Measurements from ENCODE around the gene KRTAP5-3. TPM values are rescaled to one million over a fixed set of nuclear protein-coding genes. Genes with fewer than 3 reads are reported as not detected.

The KRTAP5-3 gene, protein sequence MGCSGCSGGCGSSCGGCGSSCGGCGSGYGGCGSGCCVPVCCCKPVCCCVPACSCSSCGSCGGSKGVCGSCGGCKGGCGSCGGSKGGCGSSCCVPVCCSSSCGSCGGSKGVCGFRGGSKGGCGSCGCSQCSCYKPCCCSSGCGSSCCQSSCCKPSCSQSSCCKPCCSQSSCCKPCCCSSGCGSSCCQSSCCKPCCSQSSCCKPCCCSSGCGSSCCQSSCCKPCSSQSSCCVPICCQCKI
- polyA plus RNA-seq (2011; rRNA removed) (not detected in 2 replicates), polyA plus RNA-seq (2017; fragmentation: RNase III; extraction: RNeasy Plus Mini Kit Qiagen cat#74134 plus additional on column Dnase treatment) (not detected in 3 replicates), polyA minus RNA-seq (2011; rRNA and poly(A)+ RNA removed) (not detected in 2 replicates)
- not detected in 2 replicates for polyA plus RNA-seq (2012; cell fraction: cytosol; rRNA removed)
- polyA plus RNA-seq (2012; cell fraction: nucleus; rRNA removed): not detected in 2 replicates

DNA sequence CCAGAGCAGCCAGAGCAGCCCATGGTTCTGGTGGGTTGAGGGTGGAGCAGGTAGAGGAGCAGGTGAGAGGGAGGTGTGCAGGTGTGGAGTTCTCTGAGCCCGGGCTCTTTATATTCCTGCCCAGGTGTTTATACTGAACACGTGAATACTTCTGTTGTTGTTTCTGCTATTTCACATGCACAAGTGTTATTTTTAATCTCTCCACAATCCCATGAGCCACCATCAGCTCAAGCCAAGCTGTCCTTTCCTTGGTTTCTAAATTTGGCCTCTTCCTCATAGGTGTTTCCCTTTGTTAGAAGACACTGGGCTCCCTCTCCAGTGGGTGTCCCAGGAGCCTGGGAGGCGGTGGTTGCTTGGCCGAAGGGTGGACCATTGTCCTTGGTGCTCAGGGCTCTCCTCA is at the start of gene KRTAP5-3:
Gene KRTAP5-3, minus strand, starts transcription at position 101 of the 400 bp plus-strand sequence. Its CDS starts 78 bp downstream, at position 23.
- Histone ChIP-seq H3K4me3 (no peak within 1 kb of the TSS), H3K9me3 (no peaks in the 10 kb centered on the region), H3K27ac (no peak within 1 kb of the TSS), H3K4me2 (no peak within 1 kb of the TSS), H3K4me1 (no peaks in the 10 kb centered on the region)
- POLR2A ChIA-PET: no interaction called here
- ATAC-seq (no peak), FAIRE-seq (no peak), DNase-seq (ENCODE audit: low read depth in 1 of 2, low spot score in 1 of 2) (no peak)
- CTCF ChIA-PET: interaction anchor here (1.0 to 1.7 kb wide), 5 partner anchors 13 to 86 kb away, joined by 3 to 6 read pairs (median 5); no protein-coding TSS in a partner anchor
- 41% methylated on average over 4 of the region's 4 CpGs for WGBS (ENCODE audit: missing lambda C conversion rate)
- no peak for TF ChIP-seq ZSCAN20 (CRISPR knock-in tag; IDR thresholded peaks at IDR 0.05)
- TF ChIP-seq CBX8 (IDR thresholded peaks at IDR 0.05): no peak
- no peak for TF ChIP-seq CHD4 (IDR thresholded peaks at IDR 0.05; ENCODE audit: borderline replicate concordance)

DNA sequence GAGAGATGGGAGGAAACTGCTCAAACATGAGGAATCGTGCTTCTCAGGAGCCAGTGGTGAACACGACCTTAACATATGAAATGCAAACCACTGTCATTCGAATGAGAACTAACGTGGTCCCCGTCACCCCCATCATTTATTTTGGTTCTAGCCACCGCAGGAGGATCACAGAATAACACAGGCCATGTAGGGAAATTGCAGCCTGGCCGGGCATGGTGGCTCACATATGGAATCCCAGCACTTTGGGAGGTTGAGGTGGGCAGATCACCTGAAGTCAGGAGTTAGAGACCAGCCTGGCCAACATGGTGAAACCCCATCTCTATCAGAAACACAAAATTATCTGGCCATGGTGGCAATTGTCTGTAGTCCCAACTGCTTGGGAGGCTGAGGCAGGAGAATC is 48.4 kb upstream of the KRTAP5-3 start:
- H3K27ac ChIP-seq: no peak overlapping the region
- DNase-seq (ENCODE audit: low read depth in 1 of 2, low spot score in 1 of 2): no peak
- no peak for FAIRE-seq
- H3K4me2 ChIP-seq: no peak overlapping the region
- ChIA-PET POLR2A (no interaction called here), CTCF (interaction anchor here (4.5 to 12.2 kb wide), 4 partner anchors 17 to 497 kb away, joined by 57 to 350 read pairs (median 128); partner anchors contain the start of genes INS and SYT8)
- ATAC-seq: no peak
- no peaks in the 10 kb centered on the region; the same call in 2 of the 3 replicates for H3K4me1 ChIP-seq
- no peak overlapping the region for H3K4me3 ChIP-seq
- 50% methylated on average over 7 of the region's 7 CpGs for WGBS (ENCODE audit: missing lambda C conversion rate)
- no peaks in the 10 kb centered on the region for H3K9me3 ChIP-seq
- TF ChIP-seq KDM5A (IDR thresholded peaks at IDR 0.05) (no peak), TFCP2L1 (CRISPR knock-in tag; IDR thresholded peaks at IDR 0.05) (no peak), PHF8 (IDR thresholded peaks at IDR 0.05; ENCODE audit: borderline replicate concordance, low read depth) (no peak)

DNA sequence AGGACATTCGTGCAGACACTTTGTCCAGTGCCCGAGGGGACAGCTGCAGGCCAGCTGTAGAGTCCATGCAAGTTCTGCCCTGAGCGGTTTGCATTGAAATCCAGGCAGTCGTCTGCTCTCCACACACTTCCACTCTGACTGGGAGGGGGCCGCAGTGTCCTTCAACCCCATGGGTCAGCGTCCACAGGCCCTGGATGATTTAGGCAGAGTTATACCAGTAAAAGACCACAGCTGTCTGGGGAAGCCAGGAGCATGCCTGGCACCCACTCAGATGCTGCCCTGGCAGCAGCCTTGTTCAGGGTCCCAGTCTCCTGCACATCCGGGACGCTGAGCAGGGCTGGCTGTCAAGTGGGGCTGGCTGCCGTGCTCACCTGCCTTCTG is 47.8 kb upstream of the KRTAP5-3 start:
- WGBS (ENCODE audit: missing lambda C conversion rate): 49% methylated on average over 6 of the region's 9 CpGs
- ChIA-PET CTCF (interaction anchor here (4.5 to 12.2 kb wide), 4 partner anchors 17 to 498 kb away, joined by 57 to 350 read pairs (median 128); partner anchors contain the start of genes INS and SYT8), POLR2A (no interaction called here)
- FAIRE-seq (no peak), ATAC-seq (no peak), DNase-seq (ENCODE audit: low read depth in 1 of 2, low spot score in 1 of 2) (no peak)
- Histone ChIP-seq H3K27ac (no peak overlapping the region), H3K4me3 (no peak overlapping the region), H3K9me3 (no peaks in the 10 kb centered on the region), H3K4me1 (no peaks in the 10 kb centered on the region; the same call in 2 of the 3 replicates), H3K4me2 (no peak overlapping the region)
- TF ChIP-seq MAFK (IDR thresholded peaks at IDR 0.05; ENCODE audit: partially characterized antibody) (no peak), CBX8 (IDR thresholded peaks at IDR 0.05) (no peak), CHD2 (IDR thresholded peaks at IDR 0.05; ENCODE audit: low read length, partially characterized antibody) (no peak), HOXA7 (CRISPR knock-in tag; IDR thresholded peaks at IDR 0.05) (no peak), MAZ (IDR thresholded peaks at IDR 0.05; ENCODE audit: borderline replicate concordance, low read depth, low read length) (no peak), RCOR1 (IDR thresholded peaks at IDR 0.05; ENCODE audit: low read depth, low read length) (no peak), HDAC2 (IDR thresholded peaks at IDR 0.05) (no peak), EHF (CRISPR knock-in tag; IDR thresholded peaks at IDR 0.05) (no peak), NFE2L2 (conservative IDR thresholded peaks at IDR 0.05; ENCODE audit: low read length) (no peak), FOXS1 (CRISPR knock-in tag; IDR thresholded peaks at IDR 0.05) (no peak), POLR2A (IDR thresholded peaks at IDR 0.05; ENCODE audit: low read length) (no peak), CHD4 (IDR thresholded peaks at IDR 0.05; ENCODE audit: borderline replicate concordance) (no peak)
- TF ChIP-seq, protein P1, sequence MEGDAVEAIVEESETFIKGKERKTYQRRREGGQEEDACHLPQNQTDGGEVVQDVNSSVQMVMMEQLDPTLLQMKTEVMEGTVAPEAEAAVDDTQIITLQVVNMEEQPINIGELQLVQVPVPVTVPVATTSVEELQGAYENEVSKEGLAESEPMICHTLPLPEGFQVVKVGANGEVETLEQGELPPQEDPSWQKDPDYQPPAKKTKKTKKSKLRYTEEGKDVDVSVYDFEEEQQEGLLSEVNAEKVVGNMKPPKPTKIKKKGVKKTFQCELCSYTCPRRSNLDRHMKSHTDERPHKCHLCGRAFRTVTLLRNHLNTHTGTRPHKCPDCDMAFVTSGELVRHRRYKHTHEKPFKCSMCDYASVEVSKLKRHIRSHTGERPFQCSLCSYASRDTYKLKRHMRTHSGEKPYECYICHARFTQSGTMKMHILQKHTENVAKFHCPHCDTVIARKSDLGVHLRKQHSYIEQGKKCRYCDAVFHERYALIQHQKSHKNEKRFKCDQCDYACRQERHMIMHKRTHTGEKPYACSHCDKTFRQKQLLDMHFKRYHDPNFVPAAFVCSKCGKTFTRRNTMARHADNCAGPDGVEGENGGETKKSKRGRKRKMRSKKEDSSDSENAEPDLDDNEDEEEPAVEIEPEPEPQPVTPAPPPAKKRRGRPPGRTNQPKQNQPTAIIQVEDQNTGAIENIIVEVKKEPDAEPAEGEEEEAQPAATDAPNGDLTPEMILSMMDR (IDR thresholded peaks at IDR 0.05): no peak
- TF ChIP-seq, protein P2, sequence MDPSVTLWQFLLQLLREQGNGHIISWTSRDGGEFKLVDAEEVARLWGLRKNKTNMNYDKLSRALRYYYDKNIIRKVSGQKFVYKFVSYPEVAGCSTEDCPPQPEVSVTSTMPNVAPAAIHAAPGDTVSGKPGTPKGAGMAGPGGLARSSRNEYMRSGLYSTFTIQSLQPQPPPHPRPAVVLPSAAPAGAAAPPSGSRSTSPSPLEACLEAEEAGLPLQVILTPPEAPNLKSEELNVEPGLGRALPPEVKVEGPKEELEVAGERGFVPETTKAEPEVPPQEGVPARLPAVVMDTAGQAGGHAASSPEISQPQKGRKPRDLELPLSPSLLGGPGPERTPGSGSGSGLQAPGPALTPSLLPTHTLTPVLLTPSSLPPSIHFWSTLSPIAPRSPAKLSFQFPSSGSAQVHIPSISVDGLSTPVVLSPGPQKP (IDR thresholded peaks at IDR 0.05; ENCODE audit: low read depth, low read length): no peak
- TF ChIP-seq, protein P3, sequence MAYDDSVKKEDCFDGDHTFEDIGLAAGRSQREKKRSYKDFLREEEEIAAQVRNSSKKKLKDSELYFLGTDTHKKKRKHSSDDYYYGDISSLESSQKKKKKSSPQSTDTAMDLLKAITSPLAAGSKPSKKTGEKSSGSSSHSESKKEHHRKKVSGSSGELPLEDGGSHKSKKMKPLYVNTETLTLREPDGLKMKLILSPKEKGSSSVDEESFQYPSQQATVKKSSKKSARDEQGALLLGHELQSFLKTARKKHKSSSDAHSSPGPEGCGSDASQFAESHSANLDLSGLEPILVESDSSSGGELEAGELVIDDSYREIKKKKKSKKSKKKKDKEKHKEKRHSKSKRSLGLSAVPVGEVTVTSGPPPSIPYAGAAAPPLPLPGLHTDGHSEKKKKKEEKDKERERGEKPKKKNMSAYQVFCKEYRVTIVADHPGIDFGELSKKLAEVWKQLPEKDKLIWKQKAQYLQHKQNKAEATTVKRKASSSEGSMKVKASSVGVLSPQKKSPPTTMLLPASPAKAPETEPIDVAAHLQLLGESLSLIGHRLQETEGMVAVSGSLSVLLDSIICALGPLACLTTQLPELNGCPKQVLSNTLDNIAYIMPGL (CRISPR knock-in tag; IDR thresholded peaks at IDR 0.05; ENCODE audit: borderline replicate concordance): no peak
- TF ChIP-seq, protein P4, sequence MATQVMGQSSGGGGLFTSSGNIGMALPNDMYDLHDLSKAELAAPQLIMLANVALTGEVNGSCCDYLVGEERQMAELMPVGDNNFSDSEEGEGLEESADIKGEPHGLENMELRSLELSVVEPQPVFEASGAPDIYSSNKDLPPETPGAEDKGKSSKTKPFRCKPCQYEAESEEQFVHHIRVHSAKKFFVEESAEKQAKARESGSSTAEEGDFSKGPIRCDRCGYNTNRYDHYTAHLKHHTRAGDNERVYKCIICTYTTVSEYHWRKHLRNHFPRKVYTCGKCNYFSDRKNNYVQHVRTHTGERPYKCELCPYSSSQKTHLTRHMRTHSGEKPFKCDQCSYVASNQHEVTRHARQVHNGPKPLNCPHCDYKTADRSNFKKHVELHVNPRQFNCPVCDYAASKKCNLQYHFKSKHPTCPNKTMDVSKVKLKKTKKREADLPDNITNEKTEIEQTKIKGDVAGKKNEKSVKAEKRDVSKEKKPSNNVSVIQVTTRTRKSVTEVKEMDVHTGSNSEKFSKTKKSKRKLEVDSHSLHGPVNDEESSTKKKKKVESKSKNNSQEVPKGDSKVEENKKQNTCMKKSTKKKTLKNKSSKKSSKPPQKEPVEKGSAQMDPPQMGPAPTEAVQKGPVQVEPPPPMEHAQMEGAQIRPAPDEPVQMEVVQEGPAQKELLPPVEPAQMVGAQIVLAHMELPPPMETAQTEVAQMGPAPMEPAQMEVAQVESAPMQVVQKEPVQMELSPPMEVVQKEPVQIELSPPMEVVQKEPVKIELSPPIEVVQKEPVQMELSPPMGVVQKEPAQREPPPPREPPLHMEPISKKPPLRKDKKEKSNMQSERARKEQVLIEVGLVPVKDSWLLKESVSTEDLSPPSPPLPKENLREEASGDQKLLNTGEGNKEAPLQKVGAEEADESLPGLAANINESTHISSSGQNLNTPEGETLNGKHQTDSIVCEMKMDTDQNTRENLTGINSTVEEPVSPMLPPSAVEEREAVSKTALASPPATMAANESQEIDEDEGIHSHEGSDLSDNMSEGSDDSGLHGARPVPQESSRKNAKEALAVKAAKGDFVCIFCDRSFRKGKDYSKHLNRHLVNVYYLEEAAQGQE (IDR thresholded peaks at IDR 0.05): no peak
- TF ChIP-seq, protein P5, sequence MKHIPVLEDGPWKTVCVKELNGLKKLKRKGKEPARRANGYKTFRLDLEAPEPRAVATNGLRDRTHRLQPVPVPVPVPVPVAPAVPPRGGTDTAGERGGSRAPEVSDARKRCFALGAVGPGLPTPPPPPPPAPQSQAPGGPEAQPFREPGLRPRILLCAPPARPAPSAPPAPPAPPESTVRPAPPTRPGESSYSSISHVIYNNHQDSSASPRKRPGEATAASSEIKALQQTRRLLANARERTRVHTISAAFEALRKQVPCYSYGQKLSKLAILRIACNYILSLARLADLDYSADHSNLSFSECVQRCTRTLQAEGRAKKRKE (CRISPR knock-in tag; IDR thresholded peaks at IDR 0.05; ENCODE audit: low read depth): no peak

All from A549 (cell line).